GM20431 (cell line): Measurements from ENCODE around the gene ELOA.

Experiments
- in situ Hi-C: fragments of 300-500 bp; cut with MseI, MboI; formaldehyde crosslinking; loops from one replicate; pipeline ENCODE4 v1.15.0; 2020; ENCODE audit warnings: low sequenced_read_pairs; ENCODE audit not compliant: unreplicated experiment

Gene ELOA

DNA sequence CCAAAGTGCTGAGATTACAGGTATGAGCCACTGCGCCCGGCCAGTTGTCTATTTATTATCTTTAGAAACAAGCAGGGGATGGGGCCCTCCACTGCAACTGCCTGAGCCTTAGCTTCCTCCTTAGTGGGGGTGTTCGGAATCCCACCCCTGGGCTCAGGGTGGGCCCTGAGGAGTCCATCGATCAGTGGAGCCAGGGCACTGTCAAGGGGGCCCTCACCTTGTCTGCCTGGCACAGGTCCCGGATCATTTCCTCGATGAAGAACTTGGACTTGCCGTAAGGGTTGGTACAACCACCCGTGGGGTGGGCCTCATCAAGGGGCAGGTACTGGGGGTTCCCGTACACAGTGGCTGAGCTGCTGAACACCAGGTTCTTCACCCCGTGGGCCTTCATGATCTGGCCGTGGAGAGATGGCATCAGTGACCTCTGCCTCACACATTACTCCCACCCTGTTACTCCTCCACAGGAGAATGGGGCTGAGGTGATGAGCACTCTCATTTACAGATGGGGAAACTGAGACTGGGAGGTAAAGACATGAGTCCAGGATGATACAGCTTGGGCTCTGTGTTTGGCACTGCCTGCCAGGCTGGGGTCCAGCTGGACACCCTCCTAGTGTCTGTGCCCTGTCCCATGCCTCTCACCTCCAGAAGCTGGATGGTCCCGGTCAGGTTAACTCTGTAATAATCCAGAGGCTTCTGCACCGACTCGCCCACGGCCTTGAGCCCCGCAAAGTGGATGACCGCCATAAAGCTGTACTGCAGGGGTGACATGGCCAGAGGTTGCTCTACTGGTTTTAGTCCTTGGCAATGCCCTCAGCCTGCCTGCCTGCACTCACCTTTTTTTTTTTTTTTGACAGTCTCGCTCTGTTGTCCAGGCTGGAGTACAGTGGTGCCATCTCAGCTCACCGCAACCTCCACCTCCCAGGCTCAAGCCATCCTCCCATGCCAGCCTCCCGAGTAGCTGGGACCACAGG lies 54.5 kb downstream of the ELOA start:
- in situ Hi-C loops: no loop called here

DNA sequence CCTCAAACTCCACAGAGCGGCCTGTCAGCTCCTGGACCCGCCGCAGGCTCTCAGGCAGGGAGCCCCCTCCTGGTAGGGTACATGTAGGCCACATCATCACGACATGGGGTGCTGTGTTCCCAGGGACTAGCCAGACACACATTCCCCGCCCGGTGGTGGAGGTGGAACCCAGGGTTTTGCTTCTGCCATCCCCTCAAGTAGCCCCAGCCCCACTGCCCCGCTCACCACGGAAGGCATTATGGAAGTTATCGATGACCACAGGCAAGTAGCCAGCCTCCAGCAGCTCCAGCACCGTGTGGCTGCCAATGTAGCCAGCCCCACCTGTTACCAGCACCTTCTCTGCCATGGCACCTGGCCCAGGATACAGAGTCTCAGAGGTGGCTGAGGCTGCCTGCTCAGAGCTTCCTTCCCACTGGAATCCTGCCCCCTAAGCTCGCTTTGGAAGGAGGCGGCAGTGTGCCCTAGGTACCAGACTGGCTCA lies 55.4 kb downstream of the ELOA start:
- in situ Hi-C loops: no loop called here

DNA sequence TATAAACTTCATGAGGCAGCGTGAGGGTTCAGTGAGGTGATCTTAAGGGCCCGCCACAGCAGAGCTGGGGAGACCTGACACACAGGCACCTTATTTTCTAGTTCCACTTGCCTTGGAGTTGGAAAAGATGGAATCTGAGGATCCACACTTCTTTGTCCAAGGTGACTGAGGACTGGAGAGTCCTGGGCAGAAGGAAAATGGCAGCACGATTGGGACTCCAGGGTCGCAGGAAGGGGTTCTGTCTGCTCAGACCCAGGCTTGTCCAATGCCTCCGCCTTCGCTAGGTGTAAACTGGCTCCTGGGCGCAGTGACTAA lies 55.9 kb downstream of the ELOA start:
- in situ Hi-C loops: no loop called here

- in situ Hi-C loops: loop anchor here (10.0 kb wide), 1 partner anchor 115 kb away; the partner anchor contains the start of gene CNR2
Observed at GRCh38 chr1:23799570-23800399, 56.5 kb downstream of the ELOA start.

GRCh38 chr1:23800400-23801337 lies 57.4 kb downstream of the ELOA start, which contains the start of gene GALE:
Gene GALE (minus strand): TSS chr1:23800754. CDS start chr1:23799007, 1,747 bp downstream.
- in situ Hi-C loops: loop anchor here (10.0 kb wide), 1 partner anchor 114 kb away; the partner anchor contains the start of gene CNR2

DNA sequence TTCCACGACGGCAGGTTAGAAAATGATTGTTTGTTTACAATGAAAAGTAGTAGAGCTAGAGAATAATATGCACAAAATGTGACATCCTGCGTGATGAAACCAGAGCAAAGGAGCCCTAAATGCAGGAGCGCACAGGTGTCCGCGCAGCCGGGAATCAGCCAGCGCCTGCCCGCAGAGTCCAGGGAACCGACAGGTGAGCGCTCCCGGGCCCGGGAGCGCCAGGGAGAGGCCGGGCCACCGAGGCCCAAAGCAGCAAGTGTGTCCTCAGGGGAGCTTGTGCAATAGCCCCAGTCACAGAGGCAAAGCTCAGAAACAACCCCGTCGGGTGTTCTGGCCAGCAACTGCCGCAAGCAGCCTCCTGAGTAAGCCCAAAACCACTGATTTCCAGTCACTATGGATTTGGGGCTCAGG lies 58.1 kb downstream of the ELOA start:
- in situ Hi-C loops: loop anchor here (10.0 kb wide), 1 partner anchor 113 kb away; the partner anchor contains the start of gene CNR2

DNA sequence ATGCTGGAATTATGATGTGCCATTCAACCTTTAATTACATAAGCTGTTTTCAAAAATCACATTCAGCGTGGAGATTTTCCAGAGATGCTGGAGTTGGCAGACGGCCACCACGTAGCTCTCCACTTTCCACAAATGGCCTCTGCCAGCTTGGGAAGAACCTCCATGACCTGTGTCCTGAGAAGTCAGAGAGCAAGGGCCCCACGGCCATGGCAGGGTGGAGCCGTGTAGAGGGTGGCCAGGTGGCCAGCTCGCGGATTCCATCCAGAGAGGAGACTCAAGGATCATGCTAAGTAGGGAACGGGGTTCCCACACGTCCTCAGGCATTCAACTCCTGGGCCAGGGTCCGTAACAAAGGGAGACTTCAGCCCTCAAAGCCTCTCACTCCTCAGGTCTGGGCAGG lies 58.6 kb downstream of the ELOA start:
- in situ Hi-C loops: loop anchor here (10.0 kb wide), 1 partner anchor 113 kb away; the partner anchor contains the start of gene CNR2

DNA sequence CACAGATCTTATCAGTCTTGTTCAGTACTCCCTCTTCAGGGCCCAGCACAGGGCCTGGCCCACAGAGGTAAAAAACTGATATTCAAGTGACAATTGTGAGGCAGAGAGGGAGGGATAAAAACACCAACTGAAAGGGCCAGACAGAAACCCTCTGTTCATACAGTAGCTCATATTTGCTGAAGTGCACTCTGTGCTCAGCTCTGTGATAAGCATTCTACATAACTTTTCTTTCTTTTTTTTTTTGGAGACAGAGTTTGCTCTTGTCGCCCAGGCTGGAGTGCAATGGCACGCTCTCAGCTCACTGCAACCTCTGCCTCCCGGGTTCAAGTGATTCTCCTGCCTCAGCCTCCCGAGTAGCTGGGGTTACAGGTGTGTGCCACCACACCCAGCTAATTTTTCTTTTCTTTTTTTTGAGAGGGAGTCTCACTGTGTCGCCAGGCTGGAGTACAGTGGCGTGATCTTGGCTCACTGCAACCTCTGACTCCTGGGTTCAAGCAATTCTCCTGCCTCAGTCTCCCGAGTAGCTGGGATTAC lies 59.6 kb downstream of the ELOA start:
- in situ Hi-C loops: loop anchor here (10.0 kb wide), 1 partner anchor 112 kb away; the partner anchor contains the start of gene CNR2

- in situ Hi-C loops: loop anchor here (10.0 kb wide), 1 partner anchor 111 kb away; the partner anchor contains the start of gene CNR2
Observed at GRCh38 chr1:23803674-23804073, 60.4 kb downstream of the ELOA start.

DNA sequence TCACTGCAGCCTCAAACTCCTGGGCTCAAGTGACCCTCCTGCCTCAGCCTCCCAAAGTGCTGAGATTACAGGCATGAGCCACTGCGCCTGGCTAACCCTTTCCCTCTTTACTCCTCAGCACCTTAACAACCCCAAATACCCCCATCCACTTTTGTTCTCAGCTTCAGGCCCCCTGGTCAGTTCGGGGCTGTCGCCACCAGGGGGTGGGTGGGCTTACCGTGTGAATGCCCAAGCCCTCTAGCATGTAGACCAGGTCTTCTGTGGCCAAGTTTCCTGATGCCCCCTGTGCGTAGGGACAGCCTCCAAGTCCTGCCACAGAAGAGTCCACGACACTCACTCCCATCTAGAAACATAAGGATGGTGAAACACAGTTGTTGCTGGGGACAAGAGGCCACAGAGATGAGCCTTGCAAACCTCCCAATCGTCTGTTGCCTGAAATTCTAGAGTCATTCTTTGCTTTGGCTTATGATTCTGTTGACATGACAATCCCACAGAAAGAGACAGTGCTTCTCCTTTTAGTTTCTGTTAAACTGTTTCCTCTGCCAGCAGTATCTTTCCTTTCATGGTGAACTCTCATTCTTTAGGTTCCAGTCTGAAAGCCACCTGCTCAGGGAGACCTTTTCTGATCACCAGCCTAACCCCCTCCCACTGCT lies 61.0 kb downstream of the ELOA start:
- in situ Hi-C loops: loop anchor here (10.0 kb wide), 1 partner anchor 110 kb away; the partner anchor contains the start of gene CNR2

- in situ Hi-C loops: loop anchor here (10.0 kb wide), 1 partner anchor 110 kb away; the partner anchor contains the start of gene CNR2
Observed at GRCh38 chr1:23805025-23805424, 61.8 kb downstream of the ELOA start.

DNA sequence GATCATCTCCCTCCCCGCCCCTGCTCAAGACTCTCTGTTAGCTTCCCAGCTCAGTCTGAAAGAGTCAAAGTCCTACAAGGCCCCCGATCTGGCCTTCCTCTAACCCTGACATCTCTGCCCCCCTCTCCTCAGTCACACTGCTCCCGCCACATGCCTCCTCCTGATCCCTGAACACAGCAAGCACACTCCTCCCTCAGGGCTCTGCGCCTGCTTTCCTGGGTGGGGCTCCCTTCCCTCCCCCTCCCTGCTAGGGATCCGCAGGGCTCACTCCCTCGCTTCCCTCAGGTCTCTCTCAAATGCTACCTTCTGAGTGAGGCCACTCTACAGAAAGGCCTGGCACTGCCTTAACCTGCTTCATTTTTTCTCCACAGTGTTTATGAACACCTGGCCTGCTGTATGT lies 63.0 kb downstream of the ELOA start:
- in situ Hi-C loops: loop anchor here (10.0 kb wide), 1 partner anchor 109 kb away; the partner anchor contains the start of gene CNR2

- in situ Hi-C loops: loop anchor here (10.0 kb wide), 1 partner anchor 107 kb away; the partner anchor contains the start of gene CNR2
Observed at GRCh38 chr1:23807453-23807852, 64.2 kb downstream of the ELOA start.

GRCh38 chr1:23809751-23810171 lies 66.5 kb downstream of the ELOA start:
- in situ Hi-C loops: loop anchor here (10.0 kb wide), 1 partner anchor 105 kb away; the partner anchor contains the start of gene CNR2

DNA sequence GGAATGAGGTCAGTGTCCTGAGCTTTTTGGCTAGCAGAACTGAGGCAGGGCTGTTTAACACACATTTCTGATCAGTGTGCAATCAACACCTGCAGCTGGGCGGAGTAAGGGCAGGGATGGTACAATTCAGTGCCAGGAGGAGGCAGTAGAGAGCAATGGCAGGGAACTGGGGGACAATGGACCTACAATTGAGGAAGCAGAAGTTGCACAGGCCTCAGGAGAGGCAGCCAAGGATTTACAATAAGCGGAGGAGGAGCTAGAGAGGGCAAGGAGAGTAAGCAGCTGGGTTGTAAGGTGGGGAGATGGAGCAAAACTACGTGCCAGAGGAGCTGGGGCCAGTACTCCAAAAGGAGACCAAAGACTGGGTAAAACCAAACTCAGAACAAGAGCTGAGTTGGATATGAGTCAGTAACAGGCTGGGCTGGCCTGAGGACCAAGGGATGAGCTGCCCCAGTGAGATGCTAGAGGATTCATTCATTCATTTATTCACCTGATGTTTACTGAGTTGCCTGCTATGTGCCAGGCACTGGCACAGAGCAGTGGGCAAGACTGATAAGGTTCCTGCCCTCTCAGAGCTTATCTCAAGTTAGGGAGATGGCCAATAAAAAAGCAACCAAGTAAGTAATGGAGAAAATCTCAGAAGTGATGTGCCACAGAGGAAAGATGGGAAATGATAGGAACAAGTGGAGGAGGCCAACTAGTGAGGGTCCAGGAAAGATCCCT lies 67.7 kb downstream of the ELOA start:
- in situ Hi-C loops: no loop called here
